Mesothelial cell of epicardium (in vitro differentiated cells): ENCODE results near the gene SNRK. TPM values are rescaled to one million over a fixed set of nuclear protein-coding genes. Genes with fewer than 3 reads are reported as not detected.

Experiments used
- DNase-seq, 2 experiments: peaks; one replicate each; pipeline ENCODE4 v3.0.0; 2021; ENCODE audit warnings: low spot score in 2 of 2; ENCODE audit not compliant: unreplicated experiment in 2 of 2
- H3K27ac Mint-ChIP-seq: 2 replicates; pipeline ENCODE4 v1.8.0; 2021; ENCODE audit warnings: mixed read lengths
- H3K27me3 Mint-ChIP-seq: 2 replicates; pipeline ENCODE4 v1.8.0; 2021; ENCODE audit warnings: low read depth, mixed read lengths
- H3K36me3 Mint-ChIP-seq: 2 replicates; pipeline ENCODE4 v1.8.0; 2021; ENCODE audit warnings: mixed read lengths
- H3K4me1 Mint-ChIP-seq: 2 replicates; pipeline ENCODE4 v1.8.0; 2021; ENCODE audit warnings: mixed read lengths
- H3K4me3 Mint-ChIP-seq: 2 replicates; pipeline ENCODE4 v1.8.0; 2021; ENCODE audit warnings: mild to moderate bottlenecking, moderate library complexity, mixed read lengths
- H3K9me3 Mint-ChIP-seq: 2 replicates; pipeline ENCODE4 v1.8.0; 2021; ENCODE audit warnings: mixed read lengths
- total RNA-seq: library from RNA; stranded (reverse); gene quantifications from 3 replicates; pipeline ENCODE4 v1.2.1, GENCODE V29; 2021
- TF ChIP-seq, protein P1 (sequence below): fragments of 200-600 bp; sonication (generic); IDR thresholded peaks from one replicate; pipeline ENCODE4 v1.5.0; 2021; ENCODE audit warnings: antibody characterized with exemption; ENCODE audit not compliant: unreplicated experiment

SNRK gene
- total RNA-seq, 1 donor from 2014 or later: 19.3 TPM

DNA sequence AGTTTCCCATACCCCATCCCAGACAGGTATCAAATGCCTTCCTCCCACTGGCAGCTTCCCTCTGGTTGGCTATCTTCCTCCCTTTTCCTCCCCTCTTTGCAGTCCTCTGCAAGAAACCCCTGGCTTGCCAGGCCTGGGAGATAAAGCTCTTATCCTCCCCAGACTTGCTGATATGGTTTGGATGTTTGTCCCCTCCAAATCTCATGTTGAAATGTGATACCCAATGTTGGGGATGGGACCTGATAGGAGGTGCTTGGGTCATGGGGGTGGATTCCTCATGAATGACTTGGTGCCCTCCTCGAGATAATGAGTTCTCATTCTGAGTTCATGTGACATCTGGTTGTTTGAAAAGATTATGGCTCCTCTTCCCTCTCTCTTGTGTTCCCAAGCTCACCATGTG, 32.2 kb upstream of the SNRK start:
- Mint-ChIP-seq H3K9me3 (no peaks in the 10 kb centered on the region), H3K36me3 (no peaks in the 10 kb centered on the region), H3K27ac (no peak overlapping the region), H3K4me1 (no peaks in the 10 kb centered on the region), H3K4me3 (no peak overlapping the region), H3K27me3 (peaks cover 12% of the 10 kb centered on the region)
- DNase-seq: no peak
- TF ChIP-seq, protein P1, sequence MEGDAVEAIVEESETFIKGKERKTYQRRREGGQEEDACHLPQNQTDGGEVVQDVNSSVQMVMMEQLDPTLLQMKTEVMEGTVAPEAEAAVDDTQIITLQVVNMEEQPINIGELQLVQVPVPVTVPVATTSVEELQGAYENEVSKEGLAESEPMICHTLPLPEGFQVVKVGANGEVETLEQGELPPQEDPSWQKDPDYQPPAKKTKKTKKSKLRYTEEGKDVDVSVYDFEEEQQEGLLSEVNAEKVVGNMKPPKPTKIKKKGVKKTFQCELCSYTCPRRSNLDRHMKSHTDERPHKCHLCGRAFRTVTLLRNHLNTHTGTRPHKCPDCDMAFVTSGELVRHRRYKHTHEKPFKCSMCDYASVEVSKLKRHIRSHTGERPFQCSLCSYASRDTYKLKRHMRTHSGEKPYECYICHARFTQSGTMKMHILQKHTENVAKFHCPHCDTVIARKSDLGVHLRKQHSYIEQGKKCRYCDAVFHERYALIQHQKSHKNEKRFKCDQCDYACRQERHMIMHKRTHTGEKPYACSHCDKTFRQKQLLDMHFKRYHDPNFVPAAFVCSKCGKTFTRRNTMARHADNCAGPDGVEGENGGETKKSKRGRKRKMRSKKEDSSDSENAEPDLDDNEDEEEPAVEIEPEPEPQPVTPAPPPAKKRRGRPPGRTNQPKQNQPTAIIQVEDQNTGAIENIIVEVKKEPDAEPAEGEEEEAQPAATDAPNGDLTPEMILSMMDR: no peak

DNA sequence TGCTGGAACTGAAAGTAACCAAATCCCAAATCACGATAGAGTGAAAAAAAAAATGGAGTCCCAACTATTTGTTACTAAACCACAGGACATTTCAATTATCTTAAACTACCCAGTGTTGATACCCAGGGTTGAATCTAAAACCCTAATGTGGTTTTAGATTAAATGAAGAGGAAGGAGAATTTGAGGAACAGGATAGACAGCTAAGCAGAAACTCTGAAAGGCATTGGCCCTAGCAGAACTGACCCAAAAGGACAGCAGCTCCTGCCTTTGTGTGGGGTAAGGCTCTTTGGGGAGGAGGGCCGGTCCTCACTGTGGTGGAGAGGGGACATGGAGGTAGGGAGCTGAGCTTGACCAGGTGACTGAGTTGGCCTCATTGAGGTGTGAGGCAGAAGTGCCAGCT, 30.7 kb upstream of the SNRK start:
- Mint-ChIP-seq H3K4me1 (no peaks in the 10 kb centered on the region), H3K27ac (no peak overlapping the region), H3K4me3 (no peak overlapping the region), H3K27me3 (peaks cover 10% of the 10 kb centered on the region), H3K9me3 (no peaks in the 10 kb centered on the region), H3K36me3 (no peaks in the 10 kb centered on the region)
- TF ChIP-seq, protein P1: no peak
- DNase-seq: no peak

DNA sequence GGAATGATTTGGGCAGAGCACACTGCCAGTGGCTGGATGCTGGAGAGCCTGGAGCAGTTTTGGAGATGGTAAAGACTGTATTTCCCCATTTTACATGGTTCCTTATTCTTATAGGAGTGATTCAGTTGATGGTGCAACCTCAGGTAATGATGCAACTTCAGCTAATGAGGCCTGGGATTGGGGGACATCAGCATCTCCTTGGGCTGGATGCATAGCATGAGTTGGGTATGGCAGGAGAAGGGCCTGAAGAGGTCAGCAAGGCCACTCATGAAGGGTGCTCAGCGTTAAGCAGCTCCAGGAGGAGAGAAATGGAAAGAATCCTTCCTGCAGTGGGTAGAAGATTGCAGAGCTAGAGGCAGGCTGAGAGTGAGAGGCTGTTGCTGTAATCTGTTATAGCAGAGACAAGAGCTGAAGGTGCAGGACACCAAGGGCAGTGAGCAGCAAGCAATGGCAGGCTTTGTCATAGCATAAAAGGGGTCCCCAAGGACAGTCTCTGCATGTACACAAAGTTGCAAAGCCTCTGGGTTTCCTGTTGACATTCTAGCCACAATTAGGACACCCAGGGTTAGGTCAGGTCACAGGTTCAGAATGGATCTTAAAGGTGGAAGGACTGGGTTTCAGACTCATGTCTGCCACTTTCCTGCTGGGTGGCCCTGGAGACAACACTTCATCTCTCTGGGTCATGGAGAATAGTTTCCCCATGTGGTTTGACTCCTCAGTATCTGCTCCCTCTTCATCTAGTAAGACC, 29.5 kb upstream of the SNRK start:
- H3K4me3 Mint-ChIP-seq: no peak overlapping the region
- H3K27me3 Mint-ChIP-seq: peaks cover 10% of the 10 kb centered on the region
- no peak for DNase-seq
- TF ChIP-seq, protein P1: no peak
- H3K9me3 Mint-ChIP-seq: no peaks in the 10 kb centered on the region
- H3K27ac Mint-ChIP-seq: no peak overlapping the region
- H3K4me1 Mint-ChIP-seq: no peaks in the 10 kb centered on the region
- H3K36me3 Mint-ChIP-seq: no peaks in the 10 kb centered on the region

DNA sequence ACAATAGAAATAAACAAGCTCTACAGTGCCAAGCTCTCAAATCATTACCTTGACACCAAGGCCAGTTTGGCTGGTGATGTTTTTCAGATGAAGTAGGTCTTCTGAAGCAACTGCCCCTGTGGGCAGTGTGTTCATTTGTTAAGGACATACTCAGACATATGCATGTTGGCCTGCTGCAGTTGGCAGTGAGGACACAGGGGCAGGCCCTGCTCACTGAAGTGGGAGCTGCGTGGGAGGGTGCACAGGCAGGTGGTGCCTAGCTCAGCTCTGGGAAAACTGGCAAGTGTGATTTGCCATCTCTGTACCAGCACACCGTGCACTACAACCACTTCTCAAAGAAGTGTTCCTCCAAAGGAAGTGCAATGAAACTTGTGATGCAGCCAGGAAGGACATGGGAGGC, 28.5 kb upstream of the SNRK start:
- no peak for DNase-seq
- H3K36me3 Mint-ChIP-seq: no peaks in the 10 kb centered on the region
- no peaks in the 10 kb centered on the region for H3K9me3 Mint-ChIP-seq
- no peak overlapping the region for H3K27ac Mint-ChIP-seq
- H3K4me3 Mint-ChIP-seq: no peak overlapping the region
- H3K4me1 Mint-ChIP-seq: no peaks in the 10 kb centered on the region
- TF ChIP-seq, protein P1: no peak
- H3K27me3 Mint-ChIP-seq: peaks cover 10% of the 10 kb centered on the region

DNA sequence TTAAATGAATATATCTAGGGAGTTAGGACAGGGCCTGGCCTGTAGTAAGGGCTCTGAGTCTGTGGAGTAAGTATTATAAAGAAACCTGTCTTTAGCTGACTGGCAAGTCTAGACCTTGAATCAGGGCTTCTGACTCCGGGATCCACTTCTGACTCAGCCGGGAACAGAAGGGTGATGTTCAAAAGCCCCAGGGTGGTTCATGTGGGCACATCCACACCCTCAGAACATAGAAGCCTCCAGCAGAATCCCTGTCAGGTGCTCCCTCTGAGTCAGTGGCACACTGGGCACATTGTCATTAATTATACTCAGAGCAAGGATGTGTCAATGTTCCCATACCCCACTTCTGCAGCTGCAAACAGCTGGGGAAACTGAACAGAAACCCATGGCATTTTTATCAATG, 26.7 kb upstream of the SNRK start:
- Mint-ChIP-seq H3K4me1 (no peaks in the 10 kb centered on the region), H3K36me3 (no peaks in the 10 kb centered on the region), H3K4me3 (no peak overlapping the region), H3K27ac (no peak overlapping the region), H3K27me3 (peaks cover 10% of the 10 kb centered on the region), H3K9me3 (no peaks in the 10 kb centered on the region)
- no peak for DNase-seq
- TF ChIP-seq, protein P1: no peak
